NCI-H1436 treated with DMSO at 0.1 percent for 48 hours (cell line): ENCODE measurements around the gene BCAS1.

Source experiments
- DNase-seq: peaks from one replicate; lab custom pipeline; 2025; lab: John Stamatoyannopoulos, UW

Gene BCAS1

GRCh38 chr20:53902968-53903651 is 167.3 kb downstream of the BCAS1 start:
- DNase-seq = no peak

DNA sequence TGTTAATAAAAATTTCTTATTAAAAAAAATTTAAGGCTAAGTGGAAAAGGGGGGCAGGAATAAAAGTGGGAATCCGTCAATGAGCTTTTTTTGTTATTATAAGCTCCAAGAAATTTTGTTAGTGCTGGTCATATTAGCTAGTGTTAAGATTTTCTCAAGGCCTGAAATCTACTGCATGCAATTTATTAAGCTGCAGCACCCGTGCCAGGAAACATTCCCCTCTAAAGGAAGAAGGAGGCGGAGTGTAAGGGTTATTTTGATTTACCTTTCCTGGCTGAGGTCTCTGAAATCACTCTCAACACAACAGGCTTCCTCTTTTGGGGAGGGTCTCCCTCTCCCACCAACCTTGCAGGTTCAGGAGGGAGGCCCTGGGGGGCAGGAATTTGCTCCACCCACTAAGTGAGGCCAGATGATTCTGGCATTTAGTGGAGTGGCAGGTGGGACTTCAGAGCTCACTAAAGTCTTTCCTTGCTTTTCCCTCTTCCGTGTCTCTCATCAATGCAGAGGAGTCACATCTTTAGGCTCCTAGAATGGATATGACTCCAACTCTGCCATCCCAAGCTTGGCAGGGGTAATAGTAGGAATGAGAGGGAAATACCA is 168.8 kb downstream of the BCAS1 start:
- DNase-seq = no peak

DNA sequence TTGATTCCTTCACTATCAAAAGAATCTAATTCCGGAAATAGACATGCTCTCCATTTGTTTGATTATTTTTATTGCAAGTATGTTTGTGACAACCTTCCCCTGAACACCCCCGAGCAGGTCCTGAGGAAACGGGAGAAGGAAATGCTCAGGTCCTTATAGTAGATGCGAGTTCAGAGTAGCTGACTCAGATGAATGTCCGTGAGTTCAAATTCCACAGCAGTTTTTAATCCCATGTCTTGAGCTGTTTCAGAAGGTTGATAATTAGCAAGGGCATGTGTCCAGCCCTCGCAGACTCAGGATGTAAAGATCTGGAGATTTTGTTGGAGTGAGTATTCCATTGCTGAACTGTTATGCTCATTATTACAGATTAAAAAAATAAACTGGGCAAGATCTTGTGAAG is 169.3 kb downstream of the BCAS1 start:
- DNase-seq = no peak

DNA sequence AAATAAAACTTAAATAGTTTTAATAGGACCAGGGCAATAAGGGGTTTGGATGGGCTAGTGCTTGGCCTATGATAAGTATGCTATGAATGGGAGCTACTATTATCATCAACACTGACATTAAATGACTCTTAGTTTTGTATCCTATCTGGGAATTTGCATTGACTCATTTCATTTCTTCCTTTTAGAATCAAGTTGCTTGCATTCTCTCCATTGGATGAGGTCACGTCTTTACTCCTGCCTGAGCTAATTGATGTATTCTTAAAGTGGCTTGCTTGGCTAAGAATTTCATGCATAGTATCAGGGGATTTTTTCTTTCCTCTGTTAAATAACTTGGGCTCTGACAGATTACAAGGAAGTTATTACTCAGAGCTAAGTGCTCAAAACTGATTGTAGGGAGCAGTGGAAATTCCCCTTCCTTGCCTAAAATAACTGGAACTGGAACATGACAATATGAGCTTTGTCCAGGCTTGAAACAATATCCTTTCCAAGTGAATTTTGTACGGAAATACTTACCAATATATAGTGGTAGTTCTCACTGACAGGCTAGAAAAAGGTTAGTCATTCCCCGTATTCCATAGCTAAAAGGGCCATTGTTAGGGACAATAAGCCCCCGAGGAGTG is 169.9 kb downstream of the BCAS1 start:
- DNase-seq = no peak

- DNase-seq = peak; percentile 96
Measured at GRCh38 chr20:53899351-53900167, 170.8 kb downstream of the BCAS1 start.

- DNase-seq = no peak
Measured at GRCh38 chr20:53898556-53898931, 171.8 kb downstream of the BCAS1 start.

GRCh38 chr20:53897884-53898555 is 172.4 kb downstream of the BCAS1 start:
- DNase-seq = no peak

- DNase-seq = no peak
Measured at GRCh38 chr20:53896647-53897046, 173.7 kb downstream of the BCAS1 start.

DNA sequence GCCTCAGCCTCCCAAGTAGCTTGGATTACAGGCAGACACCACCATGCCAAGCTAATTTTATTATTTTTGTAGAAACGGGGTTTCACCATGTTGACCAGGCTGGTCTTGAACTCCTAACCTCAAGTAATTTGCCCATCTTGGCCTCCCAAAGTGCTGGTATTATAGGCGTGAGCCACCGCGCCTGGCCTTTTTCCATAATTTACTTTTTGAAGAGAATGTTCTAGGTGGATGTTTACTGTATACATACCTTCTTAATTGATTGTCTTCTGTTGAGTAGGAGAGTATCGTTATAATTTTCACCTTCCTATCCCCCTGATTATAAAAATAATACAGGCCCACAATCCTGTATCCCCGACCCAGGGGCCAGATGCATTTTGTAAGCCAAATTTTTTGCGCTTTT is 174.4 kb downstream of the BCAS1 start:
- no peak for DNase-seq

- DNase-seq = no peak
Measured at GRCh38 chr20:53895385-53895755, 175.0 kb downstream of the BCAS1 start.

DNA sequence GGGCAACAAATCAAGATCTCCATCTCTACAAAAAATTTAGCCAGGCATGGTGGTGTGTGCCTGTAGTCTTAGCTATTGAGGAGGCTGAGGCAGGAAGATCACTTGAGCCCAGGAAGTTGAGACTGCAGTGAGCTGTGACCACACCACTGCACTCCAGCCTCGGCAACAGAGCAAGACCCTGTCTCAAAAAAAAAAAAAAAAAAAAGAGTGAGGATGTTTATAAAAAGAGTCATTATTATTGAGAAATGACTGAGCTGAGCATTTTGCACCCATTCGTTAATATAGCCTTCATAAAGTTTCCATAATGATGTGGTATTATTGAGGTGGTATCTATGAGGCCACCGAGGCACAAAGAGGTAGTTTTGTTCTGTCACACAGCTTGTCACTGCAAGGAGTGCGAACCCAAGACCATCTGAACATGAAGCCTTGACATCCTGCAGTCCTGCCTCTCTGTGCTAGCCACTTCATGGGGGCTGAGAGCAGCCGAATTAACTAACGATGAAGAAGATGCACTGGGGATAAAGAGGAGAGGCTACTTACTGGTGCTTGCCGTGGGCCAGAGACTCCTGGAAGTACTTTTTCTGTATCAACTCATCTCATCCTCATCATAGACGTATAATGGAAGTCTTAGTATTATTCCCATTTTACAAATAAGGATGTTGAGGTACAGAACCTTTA is 175.5 kb downstream of the BCAS1 start:
- DNase-seq = no peak
